ENCODE data around the gene RPTOR.

Gene RPTOR

DNA sequence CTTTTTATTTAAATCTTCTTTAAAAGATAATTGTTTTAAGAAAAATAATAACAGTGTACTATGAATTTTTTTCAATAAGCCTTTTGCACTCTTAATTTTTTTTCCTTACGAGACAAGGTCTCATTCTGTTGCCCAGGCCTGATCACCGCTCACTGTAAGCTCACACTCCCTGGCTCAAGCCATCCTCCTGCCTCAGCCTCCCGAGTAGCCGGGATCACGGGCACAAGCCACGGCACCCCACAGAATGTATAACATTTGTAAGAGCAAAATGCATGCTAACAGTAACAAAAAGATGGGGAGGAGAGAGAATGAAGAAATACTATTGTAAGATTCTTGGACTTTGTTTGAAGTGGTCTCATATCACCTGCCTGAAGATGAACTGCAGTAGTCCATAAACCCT lies 320.1 kb downstream of the RPTOR start:
- in situ Hi-C loops (cut with HindIII; ENCODE audit: low sequenced_read_pairs) = loop anchor here (5.0 kb wide), 1 partner anchor 33 kb away; no protein-coding TSS in a partner anchor
- no peak overlapping the region for H3K4me3 ChIP-seq (ENCODE audit: low read depth, low read length)
- TF ChIP-seq, protein P1, sequence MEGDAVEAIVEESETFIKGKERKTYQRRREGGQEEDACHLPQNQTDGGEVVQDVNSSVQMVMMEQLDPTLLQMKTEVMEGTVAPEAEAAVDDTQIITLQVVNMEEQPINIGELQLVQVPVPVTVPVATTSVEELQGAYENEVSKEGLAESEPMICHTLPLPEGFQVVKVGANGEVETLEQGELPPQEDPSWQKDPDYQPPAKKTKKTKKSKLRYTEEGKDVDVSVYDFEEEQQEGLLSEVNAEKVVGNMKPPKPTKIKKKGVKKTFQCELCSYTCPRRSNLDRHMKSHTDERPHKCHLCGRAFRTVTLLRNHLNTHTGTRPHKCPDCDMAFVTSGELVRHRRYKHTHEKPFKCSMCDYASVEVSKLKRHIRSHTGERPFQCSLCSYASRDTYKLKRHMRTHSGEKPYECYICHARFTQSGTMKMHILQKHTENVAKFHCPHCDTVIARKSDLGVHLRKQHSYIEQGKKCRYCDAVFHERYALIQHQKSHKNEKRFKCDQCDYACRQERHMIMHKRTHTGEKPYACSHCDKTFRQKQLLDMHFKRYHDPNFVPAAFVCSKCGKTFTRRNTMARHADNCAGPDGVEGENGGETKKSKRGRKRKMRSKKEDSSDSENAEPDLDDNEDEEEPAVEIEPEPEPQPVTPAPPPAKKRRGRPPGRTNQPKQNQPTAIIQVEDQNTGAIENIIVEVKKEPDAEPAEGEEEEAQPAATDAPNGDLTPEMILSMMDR (IDR thresholded peaks at IDR 0.05; ENCODE audit: low read depth, low read length, missing control alignments) = no peak
- no peak for DNase-seq (ENCODE audit: low read depth)

DNA sequence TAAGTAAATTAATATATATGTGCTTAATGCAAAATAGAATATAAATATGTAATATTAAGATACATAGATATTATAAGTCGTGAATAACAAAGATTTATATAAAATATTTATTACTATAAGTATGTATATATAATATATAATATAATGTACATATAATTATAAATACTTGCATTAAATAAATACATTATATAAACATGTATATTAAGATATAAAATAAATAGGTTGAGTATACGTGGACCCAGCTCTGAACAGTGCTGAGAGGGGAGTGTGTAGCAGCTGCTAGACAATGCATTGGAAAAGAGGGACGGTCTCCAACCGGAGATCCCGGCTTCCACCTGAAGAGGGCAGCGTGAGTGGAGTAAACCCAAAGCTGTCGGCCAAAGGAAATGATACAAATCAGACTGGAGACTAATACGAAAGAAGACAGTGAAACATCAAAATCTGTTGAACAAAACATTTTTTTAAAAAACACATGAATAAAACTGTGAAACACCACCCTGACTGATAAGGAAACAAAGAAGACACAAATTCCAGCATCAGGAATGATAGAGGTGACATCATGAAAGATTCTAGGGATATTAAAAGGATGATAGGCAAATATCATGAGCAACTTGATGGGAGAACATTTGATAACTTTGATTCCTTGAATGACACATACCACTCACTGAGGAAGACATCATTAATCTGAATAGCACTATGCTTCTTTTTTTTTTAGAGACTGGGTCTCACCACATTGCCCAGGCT lies 321.6 kb downstream of the RPTOR start:
- H3K4me3 ChIP-seq (ENCODE audit: low read depth, low read length) = no peak overlapping the region
- in situ Hi-C loops (cut with HindIII; ENCODE audit: low sequenced_read_pairs) = no loop called here
- TF ChIP-seq, protein P1 (IDR thresholded peaks at IDR 0.05; ENCODE audit: low read depth, low read length, missing control alignments) = peak; percentile 88
- DNase-seq (ENCODE audit: low read depth) = peak; percentile 46

DNA sequence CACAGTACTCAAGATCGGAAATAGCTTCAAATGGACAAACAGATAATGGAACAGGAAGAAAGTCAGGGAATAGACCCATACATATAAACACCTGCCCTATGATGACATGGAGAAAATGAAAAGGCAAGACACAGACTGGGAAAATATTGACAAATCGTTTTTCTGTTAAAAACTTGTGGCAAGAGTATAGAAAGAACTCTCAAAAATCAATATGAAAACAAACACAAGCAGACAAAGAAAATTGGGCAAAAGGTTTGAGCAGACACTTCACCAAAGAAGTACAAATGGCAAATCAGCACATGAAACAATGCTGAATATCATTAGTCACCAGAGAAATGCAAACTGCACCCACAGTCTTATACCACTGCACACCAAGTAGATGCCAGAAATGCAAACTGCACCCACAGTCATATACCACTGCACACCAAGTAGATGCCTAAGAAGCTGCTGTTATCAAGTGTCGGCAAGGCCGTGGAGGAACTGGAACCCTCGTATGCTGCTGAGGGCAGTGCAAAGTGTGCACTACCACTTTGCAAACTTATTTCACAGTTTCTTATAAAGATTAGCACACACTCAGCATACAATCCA lies 323.5 kb downstream of the RPTOR start:
- TF ChIP-seq, protein P1 (IDR thresholded peaks at IDR 0.05; ENCODE audit: low read depth, low read length, missing control alignments) = no peak
- no peak overlapping the region for H3K4me3 ChIP-seq (ENCODE audit: low read depth, low read length)
- in situ Hi-C loops (cut with HindIII; ENCODE audit: low sequenced_read_pairs) = no loop called here
- DNase-seq (ENCODE audit: low read depth) = no peak

DNA sequence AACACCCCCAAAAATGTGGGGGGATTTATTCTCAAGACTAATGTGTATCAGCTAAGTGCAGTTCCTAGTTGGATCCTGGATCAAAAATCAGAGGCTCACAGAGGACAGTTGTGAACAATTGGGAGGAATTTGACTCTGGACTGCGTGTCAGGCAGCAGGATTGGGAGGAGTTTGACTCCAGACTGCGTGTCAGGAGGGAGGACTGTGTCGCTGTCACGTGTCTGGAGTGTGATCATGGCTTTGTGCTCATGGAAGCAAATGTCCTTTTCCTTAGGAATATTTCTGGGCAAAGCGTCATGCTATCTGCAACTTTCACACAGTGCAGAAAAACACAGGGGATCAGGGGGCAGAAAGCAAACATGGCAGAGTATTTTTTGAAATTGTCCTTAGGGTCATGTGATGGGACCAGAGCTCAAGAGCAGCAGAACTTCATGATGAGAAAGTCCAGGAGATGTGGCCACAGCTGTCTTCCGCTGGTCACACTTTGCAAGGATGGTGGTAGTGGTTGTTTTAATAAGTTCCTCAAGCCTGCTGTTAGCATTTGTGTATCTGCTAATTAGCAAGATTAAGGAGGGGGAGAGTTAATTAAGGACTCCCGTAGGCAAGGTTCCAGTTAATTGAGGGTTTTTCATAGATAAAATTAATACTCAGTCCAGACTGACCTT lies 325.0 kb downstream of the RPTOR start:
- in situ Hi-C loops (cut with HindIII; ENCODE audit: low sequenced_read_pairs) = no loop called here
- no peak overlapping the region for H3K4me3 ChIP-seq (ENCODE audit: low read depth, low read length)
- TF ChIP-seq, protein P1 (IDR thresholded peaks at IDR 0.05; ENCODE audit: low read depth, low read length, missing control alignments) = no peak
- no peak for DNase-seq (ENCODE audit: low read depth)

DNA sequence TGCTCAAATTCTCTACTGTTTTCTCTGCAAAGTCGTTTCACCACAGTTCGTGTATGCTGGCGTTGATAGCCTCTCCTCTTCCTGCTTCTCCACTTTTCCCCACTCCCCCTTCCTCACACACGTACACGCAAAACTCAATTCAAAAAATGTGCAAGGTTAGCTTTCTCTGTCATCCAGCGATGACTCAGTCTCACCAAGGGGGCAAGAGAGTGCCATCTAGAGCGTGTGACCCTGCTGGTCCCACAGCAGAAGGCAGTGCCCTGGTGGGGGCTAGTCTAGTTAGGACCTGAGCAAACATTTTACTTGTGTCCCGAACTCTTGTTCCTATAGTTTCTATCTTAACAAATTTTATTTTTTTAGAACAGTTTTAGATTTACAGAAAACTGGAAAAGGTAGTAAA lies 325.8 kb downstream of the RPTOR start:
- in situ Hi-C loops (cut with HindIII; ENCODE audit: low sequenced_read_pairs) = no loop called here
- TF ChIP-seq, protein P1 (IDR thresholded peaks at IDR 0.05; ENCODE audit: low read depth, low read length, missing control alignments) = no peak
- no peak for DNase-seq (ENCODE audit: low read depth)
- H3K4me3 ChIP-seq (ENCODE audit: low read depth, low read length) = no peak overlapping the region

DNA sequence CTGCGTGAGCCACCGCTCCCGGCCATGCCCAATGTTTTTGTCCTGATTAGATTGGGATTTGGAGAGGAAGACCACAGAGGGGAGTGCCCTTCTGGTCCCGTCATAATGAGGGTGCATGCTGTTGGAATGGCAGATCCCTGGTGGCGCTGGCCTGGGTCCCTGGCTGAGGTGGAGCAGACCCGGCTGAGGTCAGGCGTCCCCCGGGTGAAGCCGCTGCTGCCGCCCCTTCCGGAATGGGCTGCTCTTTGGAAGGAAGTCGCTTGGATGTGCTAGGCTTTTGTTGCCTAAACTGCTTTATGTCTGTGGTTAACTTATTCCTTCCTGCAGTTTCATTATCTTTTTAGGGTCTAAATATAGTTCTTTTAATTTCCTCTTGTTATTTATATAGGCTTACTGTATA lies 326.7 kb downstream of the RPTOR start:
- H3K4me3 ChIP-seq (ENCODE audit: low read depth, low read length) = no peak overlapping the region
- in situ Hi-C loops (cut with HindIII; ENCODE audit: low sequenced_read_pairs) = no loop called here
- no peak for DNase-seq (ENCODE audit: low read depth)
- TF ChIP-seq, protein P1 (IDR thresholded peaks at IDR 0.05; ENCODE audit: low read depth, low read length, missing control alignments) = no peak
